Natural killer cell (primary cell): ENCODE data around the gene AATF. TPM values are rescaled to one million over a fixed set of nuclear protein-coding genes. Genes with fewer than 3 reads are reported as not detected.

Source experiments
- ATAC-seq, 3 donors: fragments of 150-1000 bp in 2 of 3; fragments of 200-7000 bp in 1 of 3; cut with Tn5 transposase; 1 replicate in 1 of 3; 2 replicates in 2 of 3; pipeline ENCODE4 v1.10.0; 2021; ENCODE audit warnings: mild to moderate bottlenecking in 2 of 3, moderate library complexity in 2 of 3
- DNase-seq, 2 donors: peaks; one replicate each; pipeline versions ENCODE4 v3.0.0 to v3.0.0-alpha.2; 2013 to 2021; ENCODE audit warnings: mixed read lengths in 1 of 2
- H3K27ac ChIP-seq: one replicate; pipeline ENCODE4 v1.5.1; 2013; ENCODE audit warnings: mild to moderate bottlenecking, low read length
- H3K27me3 ChIP-seq: one replicate; pipeline ENCODE4 v1.6.1; 2013; ENCODE audit warnings: low read length; ENCODE audit not compliant: control insufficient read depth, insufficient read depth
- H3K36me3 ChIP-seq: one replicate; pipeline ENCODE4 v1.6.1; 2013; ENCODE audit warnings: low read length; ENCODE audit not compliant: control insufficient read depth, insufficient read depth
- H3K4me1 ChIP-seq: one replicate; pipeline ENCODE4 v1.6.1; 2013; ENCODE audit warnings: low read length; ENCODE audit not compliant: control insufficient read depth, insufficient read depth
- H3K4me3 ChIP-seq: one replicate; pipeline ENCODE4 v1.5.1; 2013; ENCODE audit warnings: low read length
- H3K9me3 ChIP-seq: one replicate; pipeline ENCODE4 v1.6.1; 2013; ENCODE audit warnings: low read length; ENCODE audit not compliant: control insufficient read depth, insufficient read depth
- H3K27ac Mint-ChIP-seq, 2 donors: one replicate each; pipeline ENCODE4 v1.8.0; 2022; ENCODE audit warnings: mild to moderate bottlenecking in 2 of 2, mixed read lengths in 2 of 2, moderate library complexity in 1 of 2
- H3K27me3 Mint-ChIP-seq, 2 donors: one replicate each; pipeline ENCODE4 v1.8.0; 2022; ENCODE audit warnings: low read depth in 2 of 2, mixed read lengths in 2 of 2
- H3K36me3 Mint-ChIP-seq: one replicate; pipeline ENCODE4 v1.8.0; 2022; ENCODE audit warnings: mixed read lengths
- H3K4me1 Mint-ChIP-seq, 2 donors: one replicate each; pipeline ENCODE4 v1.8.0; 2022; ENCODE audit warnings: mixed read lengths in 2 of 2
- H3K4me3 Mint-ChIP-seq: one replicate; pipeline ENCODE4 v1.8.0; 2022; ENCODE audit warnings: mild to moderate bottlenecking, moderate library complexity, mixed read lengths
- H3K9me3 Mint-ChIP-seq, 2 donors: one replicate each; pipeline ENCODE4 v1.8.0; 2022; ENCODE audit warnings: mixed read lengths in 2 of 2
- CTCF ChIP-seq: fragments of 200-600 bp; IDR thresholded peaks from one replicate; pipeline ENCODE4 v1.8.0; 2022; ENCODE audit warnings: antibody characterized with exemption
- WGBS: methylation state at CpG from one replicate; pipeline ENCODE4 v1.1.7; 2013; ENCODE audit warnings: missing lambda C conversion rate; ENCODE audit not compliant: insufficient coverage; 5-methylcytosine and 5-hydroxymethylcytosine counted together
- intact Hi-C: fragments of 100-400 bp; cut with micrococcal nuclease; formaldehyde crosslinking; loops from one replicate; pipeline ENCODE4 v1.14.2; 2022
- total RNA-seq, 4 donors: library from RNA; stranded (reverse); fragments of 120-200 nt in 1 of 4; gene quantifications; one replicate each; pipeline versions ENCODE4 v1.2.3 to v1.2.4, GENCODE V29; 2013 to 2022

The AATF gene
- total RNA-seq, 3 donors from 2014 or later (not counting 1 experiment from before 2014, with no cell fraction given), result 60.1 to 67.2 (median 63.2) TPM

GRCh38 chr17:36932694-36933511 lies 15.9 kb upstream of the AATF start:
- Mint-ChIP-seq H3K9me3 (no peaks in the 10 kb centered on the region), H3K36me3 (no peaks in the 10 kb centered on the region), H3K27me3 (peaks cover 80 to 81% of the 10 kb centered on the region in 2 donors), H3K4me1 (peaks cover 45 to 70% of the 10 kb centered on the region in 2 donors), H3K27ac (no peak overlapping the region), H3K4me3 (peak overlapping the region; percentile 42)
- H3K27me3 ChIP-seq, result peaks cover 90% of the 10 kb centered on the region
- no peak for TF ChIP-seq CTCF
- 11% methylated on average over 40 of the region's 40 CpGs for WGBS
- no peak for ATAC-seq
- H3K4me1 ChIP-seq, result peaks cover 71% of the 10 kb centered on the region
- intact Hi-C loops, result no loop called here
- no peak overlapping the region for H3K27ac ChIP-seq
- no peaks in the 10 kb centered on the region for H3K36me3 ChIP-seq
- H3K9me3 ChIP-seq, result no peaks in the 10 kb centered on the region
- DNase-seq, result peak in 1 of 2 donors; percentile 25
- H3K4me3 ChIP-seq, result no peak overlapping the region

GRCh38 chr17:36933512-36934143 lies 15.1 kb upstream of the AATF start:
- H3K36me3 Mint-ChIP-seq, result no peaks in the 10 kb centered on the region
- no peaks in the 10 kb centered on the region for H3K36me3 ChIP-seq

GRCh38 chr17:36934144-36934691 lies 14.5 kb upstream of the AATF start:
- Histone ChIP-seq H3K27ac (no peak overlapping the region), H3K27me3 (peaks cover 91% of the 10 kb centered on the region), H3K4me1 (peaks cover 75% of the 10 kb centered on the region), H3K36me3 (no peaks in the 10 kb centered on the region), H3K9me3 (no peaks in the 10 kb centered on the region), H3K4me3 (no peak overlapping the region)
- DNase-seq (peak in 1 of 2 donors; percentile 29), ATAC-seq (no peak)
- Mint-ChIP-seq H3K36me3 (no peaks in the 10 kb centered on the region), H3K4me1 (peaks cover 51 to 74% of the 10 kb centered on the region in 2 donors), H3K27me3 (peaks cover 77 to 81% of the 10 kb centered on the region in 2 donors), H3K9me3 (no peaks in the 10 kb centered on the region), H3K27ac (no peak overlapping the region), H3K4me3 (peak overlapping the region; percentile 79)
- WGBS, result 13% methylated on average over 26 of the region's 26 CpGs
- intact Hi-C loops, result loop anchor here (2.0 kb wide), 1 partner anchor 15 kb away; the partner anchor contains the start of gene AATF
- no peak for TF ChIP-seq CTCF

More at GRCh38 chr17:36933512-36934143, 15.1 kb upstream of the AATF start:
- intact Hi-C loops, result loop anchor here (2.0 kb wide), 1 partner anchor 15 kb away; the partner anchor contains the start of gene AATF
- Histone ChIP-seq H3K9me3 (no peaks in the 10 kb centered on the region), H3K27ac (no peak overlapping the region), H3K27me3 (peaks cover 91% of the 10 kb centered on the region), H3K4me1 (peaks cover 71% of the 10 kb centered on the region), H3K4me3 (no peak overlapping the region)
- H3K4me1 Mint-ChIP-seq, result peaks cover 46 to 73% of the 10 kb centered on the region in 2 donors
- DNase-seq (peak in 1 of 2 donors; percentile 33), ATAC-seq (no peak)
- TF ChIP-seq CTCF, result no peak
- peak overlapping the region; percentile 79 for H3K4me3 Mint-ChIP-seq
- peaks cover 78 to 81% of the 10 kb centered on the region in 2 donors for H3K27me3 Mint-ChIP-seq
- H3K9me3 Mint-ChIP-seq, result no peaks in the 10 kb centered on the region
- 12% methylated on average over 23 of the region's 23 CpGs for whole genome bisulfite sequencing
- H3K27ac Mint-ChIP-seq, result no peak overlapping the region
